GM21786 (cell line): ENCODE measurements around the gene STMN1.

Experiments
- ATAC-seq: cut with Tn5 transposase; IDR thresholded peaks from one replicate; pipeline ENCODE4 v1.9.1; 2021; ENCODE audit not compliant: unreplicated experiment

STMN1 gene

DNA sequence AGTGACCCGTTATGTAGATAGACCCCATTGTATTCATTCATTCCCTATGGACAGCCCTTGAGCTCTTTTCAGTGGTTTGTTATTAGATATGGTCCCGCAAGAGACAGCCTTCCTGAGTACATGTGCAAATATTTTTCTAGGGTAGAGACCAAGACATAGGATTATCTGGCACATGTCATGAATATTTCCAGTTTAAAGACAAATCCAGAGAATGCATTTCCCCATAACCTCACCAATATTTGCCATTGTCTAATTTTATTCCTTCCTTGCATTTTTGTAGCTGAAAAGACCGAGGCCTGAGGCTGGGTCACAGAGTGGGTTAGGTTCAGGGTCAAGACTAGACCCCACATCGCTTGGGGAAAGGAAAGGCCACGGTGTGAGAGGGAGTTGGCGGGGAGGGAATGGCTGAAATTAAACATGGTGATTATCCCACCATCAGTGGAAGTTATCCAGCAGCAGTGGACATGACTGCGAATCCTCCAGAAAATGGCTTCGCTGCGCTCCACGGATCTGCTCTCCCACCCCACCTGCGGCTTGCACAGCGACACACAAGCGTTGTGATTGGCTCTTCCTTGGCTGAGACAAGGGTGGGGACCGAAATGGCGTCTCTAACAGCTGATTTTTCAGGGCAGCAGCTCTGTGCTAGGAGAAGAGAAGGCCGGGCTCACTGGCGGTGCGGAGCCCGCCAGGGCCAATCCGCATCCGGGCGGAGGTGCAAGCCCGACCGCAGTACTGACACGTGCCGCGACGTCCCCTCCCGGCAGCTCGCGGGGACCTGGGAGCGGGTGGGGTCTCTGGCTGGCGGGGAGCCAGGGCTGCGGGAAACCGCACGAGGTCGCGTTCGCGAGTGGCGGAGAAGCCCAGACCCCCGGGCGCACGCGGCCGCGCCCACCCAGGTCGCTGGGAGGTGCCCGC is 16.1 kb upstream of the STMN1 start:
- ATAC-seq, result no peak

GRCh38 chr1:25918615-25919014 is 12.4 kb upstream of the STMN1 start:
- ATAC-seq, result no peak

DNA sequence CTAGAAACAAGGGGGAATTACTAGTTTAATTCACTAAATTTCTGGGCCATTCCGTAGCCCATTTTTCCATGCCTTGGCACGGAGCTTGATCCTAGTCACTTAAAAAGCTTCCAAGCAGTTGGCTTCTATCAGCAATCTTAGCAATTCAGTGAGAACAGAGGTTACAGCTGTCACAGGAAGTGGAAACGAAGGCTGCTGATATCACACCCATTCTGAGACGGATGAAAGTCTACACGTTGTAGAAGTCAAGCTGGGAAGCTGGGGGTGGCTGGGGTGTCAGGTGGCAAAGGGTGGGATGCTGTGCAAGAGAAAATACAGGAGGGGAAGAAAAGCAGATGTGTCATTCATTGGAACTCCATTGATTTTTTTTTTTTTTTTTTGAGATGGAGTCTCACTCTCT is 11.8 kb upstream of the STMN1 start:
- ATAC-seq, result no peak

DNA sequence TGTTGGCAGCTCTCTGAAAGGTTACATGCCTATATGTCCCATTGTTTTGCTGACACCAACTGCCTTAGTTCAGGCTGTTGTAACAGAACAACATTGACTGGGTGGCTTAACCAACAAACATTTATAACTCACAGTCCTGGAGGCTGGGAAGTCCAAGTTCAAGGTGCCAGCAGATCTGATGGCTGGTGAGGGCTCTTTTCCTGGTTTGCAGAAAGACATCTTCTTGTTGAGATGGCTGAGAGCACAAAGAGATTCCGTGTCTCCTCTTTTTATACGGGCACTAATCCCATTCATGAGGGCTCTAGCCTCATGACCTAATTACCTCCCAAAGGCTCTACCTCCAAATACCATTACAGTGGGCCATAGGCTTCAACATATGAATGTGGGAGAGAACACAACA is 10.2 kb upstream of the STMN1 start:
- ATAC-seq, result no peak

GRCh38 chr1:25914074-25914995 is 8.1 kb upstream of the STMN1 start:
- no peak for ATAC-seq

DNA sequence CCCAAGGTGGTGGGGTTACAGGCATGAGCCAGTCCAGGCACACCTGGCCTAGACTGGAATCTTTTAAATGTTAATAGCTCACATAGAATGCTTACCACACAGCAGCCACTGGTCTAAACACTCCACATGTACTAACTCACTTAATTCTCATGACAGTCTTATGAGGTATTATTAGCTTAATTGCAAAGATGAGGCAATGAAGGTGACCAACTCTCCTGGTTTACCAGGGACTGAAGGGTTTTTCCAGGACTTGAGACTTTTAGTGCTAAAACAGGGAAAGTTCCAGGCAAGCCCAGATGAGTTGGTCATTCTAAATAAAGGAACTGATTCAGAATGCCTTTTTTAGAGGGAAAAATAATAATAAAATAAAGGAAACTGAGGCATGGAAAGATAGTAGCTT is 7.0 kb upstream of the STMN1 start:
- ATAC-seq, result no peak

- ATAC-seq, result no peak
Measured at GRCh38 chr1:25912076-25912831, 6.0 kb upstream of the STMN1 start.

- ATAC-seq, result no peak
Measured at GRCh38 chr1:25911162-25911561, 4.9 kb upstream of the STMN1 start.

GRCh38 chr1:25909040-25909439 is 2.8 kb upstream of the STMN1 start:
- ATAC-seq, result no peak

- no peak for ATAC-seq
Measured at GRCh38 chr1:25908161-25908560, 1.9 kb upstream of the STMN1 start.

GRCh38 chr1:25907601-25908000 is 1.4 kb upstream of the STMN1 start:
- no peak for ATAC-seq

DNA sequence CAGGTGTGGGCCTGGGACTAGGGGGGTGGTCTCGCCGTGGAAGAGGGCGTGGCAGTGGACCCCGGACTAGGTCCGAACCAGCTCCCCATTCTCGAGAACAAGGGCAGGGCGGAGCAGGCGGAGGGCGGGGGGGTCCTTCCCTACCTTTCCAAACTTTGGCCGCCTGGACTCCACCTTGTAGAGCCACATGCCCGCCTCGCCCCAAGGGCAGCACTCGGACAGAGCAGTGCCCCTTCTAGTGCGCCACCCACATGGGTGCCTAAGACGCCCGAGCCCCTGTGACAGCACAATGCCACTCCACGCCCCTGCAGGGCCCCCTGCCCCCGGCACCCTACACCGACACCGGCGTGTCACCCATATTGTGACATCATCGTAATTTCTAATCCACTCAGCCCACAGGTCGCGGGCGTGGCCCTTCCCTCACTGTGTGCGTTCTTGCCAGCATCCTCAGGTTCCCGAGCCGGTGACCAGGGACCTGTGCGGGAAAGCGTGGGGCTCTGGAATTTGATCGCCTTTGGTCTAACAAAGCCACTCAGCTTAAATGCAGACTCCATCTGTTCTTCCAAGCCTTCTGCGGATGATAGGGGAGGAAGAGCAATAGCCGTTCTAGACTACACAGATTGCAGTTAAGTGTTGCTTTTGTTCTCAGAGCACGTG is 553 bp upstream of the STMN1 start:
- no peak for ATAC-seq

- peak; percentile 77 for ATAC-seq
Measured at GRCh38 chr1:25904943-25905679, 1.1 kb downstream of the STMN1 start.

GRCh38 chr1:25903986-25904385 is 2.2 kb downstream of the STMN1 start:
- ATAC-seq, result no peak

- no peak for ATAC-seq
Measured at GRCh38 chr1:25902462-25902861, 3.8 kb downstream of the STMN1 start.

GRCh38 chr1:25900219-25900618 is 6.0 kb downstream of the STMN1 start:
- no peak for ATAC-seq

- no peak for ATAC-seq
Measured at GRCh38 chr1:25899792-25900191, 6.4 kb downstream of the STMN1 start.

- ATAC-seq, result no peak
Measured at GRCh38 chr1:25898223-25899015, 7.8 kb downstream of the STMN1 start.

- no peak for ATAC-seq
Measured at GRCh38 chr1:25897754-25898153, 8.5 kb downstream of the STMN1 start.
